Endodermal cell (in vitro differentiated cells): ENCODE results near the gene SIRPD. TPM values are rescaled to one million over a fixed set of nuclear protein-coding genes. Genes with fewer than 3 reads are reported as not detected.

Experiments
- DNase-seq: peaks from one replicate; pipeline ENCODE4 v3.0.0-alpha.2; 2017
- H3K27ac ChIP-seq: 2 replicates; pipeline ENCODE4 v1.5.1; 2013; ENCODE audit warnings: mild to moderate bottlenecking, low read depth, low read length, moderate library complexity
- H3K27me3 ChIP-seq: 2 replicates; pipeline ENCODE4 v1.6.1; 2013; ENCODE audit warnings: mild to moderate bottlenecking, low read length, moderate library complexity; ENCODE audit not compliant: insufficient read depth, control insufficient read depth, poor library complexity, severe bottlenecking
- H3K36me3 ChIP-seq: 2 replicates; pipeline ENCODE4 v1.7.0; 2013; ENCODE audit warnings: mild to moderate bottlenecking, low read length, moderate library complexity; ENCODE audit not compliant: control insufficient read depth, insufficient read depth
- H3K4me1 ChIP-seq: one replicate; pipeline ENCODE4 v1.7.0; 2013; ENCODE audit warnings: low read length; ENCODE audit not compliant: control insufficient read depth, insufficient read depth
- H3K4me3 ChIP-seq: 2 replicates; pipeline ENCODE4 v1.5.1; 2013; ENCODE audit warnings: mild to moderate bottlenecking, low read length, moderate library complexity
- H3K9ac ChIP-seq: 2 replicates; pipeline ENCODE4 v1.6.1; 2013; ENCODE audit warnings: mild to moderate bottlenecking, low read length, moderate library complexity; ENCODE audit not compliant: poor library complexity, severe bottlenecking; ENCODE audit errors: extremely low read depth
- H3K9me3 ChIP-seq: 2 replicates; pipeline ENCODE4 v1.6.1; 2013; ENCODE audit warnings: mild to moderate bottlenecking, low read length, moderate library complexity; ENCODE audit not compliant: control insufficient read depth
- H3K27ac Mint-ChIP-seq: 2 replicates; pipeline ENCODE4 v1.8.0; 2020; ENCODE audit warnings: mixed read lengths
- H3K27me3 Mint-ChIP-seq: 2 replicates; pipeline ENCODE4 v1.8.0; 2021; ENCODE audit warnings: mild to moderate bottlenecking, mixed read lengths; ENCODE audit not compliant: insufficient read depth
- H3K36me3 Mint-ChIP-seq: 2 replicates; pipeline ENCODE4 v1.8.0; 2020; ENCODE audit warnings: low read depth, mixed read lengths
- H3K4me1 Mint-ChIP-seq: 2 replicates; pipeline ENCODE4 v1.8.0; 2020; ENCODE audit warnings: mixed read lengths
- H3K4me3 Mint-ChIP-seq: 2 replicates; pipeline ENCODE4 v1.8.0; 2020; ENCODE audit warnings: mild to moderate bottlenecking, moderate library complexity, mixed read lengths
- H3K9me3 Mint-ChIP-seq: 2 replicates; pipeline ENCODE4 v1.8.0; 2020; ENCODE audit warnings: mild to moderate bottlenecking, mixed read lengths
- CTCF ChIP-seq: fragments of 200-600 bp; sonication (generic); conservative IDR thresholded peaks from 2 replicates; pipeline ENCODE4 v1.5.0; 2021; ENCODE audit warnings: antibody characterized with exemption, mild to moderate bottlenecking
- WGBS, 2 experiments: methylation state at CpG; one replicate each; pipeline versions ENCODE4 v1.1.5 to v1.1.7; 2013; ENCODE audit warnings: missing lambda C conversion rate in 2 of 2, mixed read lengths in 1 of 2; ENCODE audit not compliant: insufficient coverage in 1 of 2, insufficient read length in 1 of 2; 5-methylcytosine and 5-hydroxymethylcytosine counted together
- total RNA-seq, 2 donors: library from RNA; stranded (reverse); fragmentation: NEBNext Ultra II Directional in 1 of 2; extraction: Animal tissue kit (Norgen Biotek cat#: 25700) in 1 of 2; gene quantifications; 2 replicates in 1 of 2; 3 replicates in 1 of 2; pipeline ENCODE4 v1.2.1, GENCODE V29; 2021

SIRPD gene
- total RNA-seq, 2 donors from 2014 or later = not detected

GRCh38 chr20:1508574-1508973, 48.9 kb downstream of the SIRPD start:
- Mint-ChIP-seq H3K27ac (no peak overlapping the region), H3K27me3 (peaks cover 19% of the 10 kb centered on the region), H3K9me3 (no peaks in the 10 kb centered on the region), H3K4me3 (no peak overlapping the region), H3K36me3 (no peaks in the 10 kb centered on the region), H3K4me1 (no peaks in the 10 kb centered on the region)
- no peak for TF ChIP-seq CTCF
- Histone ChIP-seq H3K27me3 (no peaks in the 10 kb centered on the region), H3K4me3 (no peak overlapping the region), H3K9ac (no peak overlapping the region), H3K27ac (no peak overlapping the region), H3K36me3 (no peaks in the 10 kb centered on the region), H3K9me3 (no peaks in the 10 kb centered on the region), H3K4me1 (no peaks in the 10 kb centered on the region)
- no peak for DNase-seq

- no peaks in the 10 kb centered on the region for H3K36me3 ChIP-seq
- Mint-ChIP-seq H3K27me3 (peaks cover 19% of the 10 kb centered on the region), H3K36me3 (no peaks in the 10 kb centered on the region), H3K27ac (no peak overlapping the region), H3K4me1 (no peaks in the 10 kb centered on the region), H3K4me3 (no peak overlapping the region), H3K9me3 (peaks cover 11% of the 10 kb centered on the region)
- peaks cover 11% of the 10 kb centered on the region for H3K9me3 ChIP-seq
- H3K27me3 ChIP-seq = no peaks in the 10 kb centered on the region
- no peak for TF ChIP-seq CTCF
- no peaks in the 10 kb centered on the region for H3K4me1 ChIP-seq
- WGBS, 2 experiments = 69 to 80% methylated on average over 3 of the region's 3 CpGs
- no peak overlapping the region for H3K27ac ChIP-seq
- no peak for DNase-seq
- no peak overlapping the region for H3K9ac ChIP-seq
- H3K4me3 ChIP-seq = no peak overlapping the region
Observed at GRCh38 chr20:1507276-1507675, 50.2 kb downstream of the SIRPD start.

GRCh38 chr20:1505871-1506270, 51.6 kb downstream of the SIRPD start:
- Histone ChIP-seq H3K27me3 (no peaks in the 10 kb centered on the region), H3K27ac (no peak overlapping the region), H3K9me3 (peaks cover 25% of the 10 kb centered on the region), H3K9ac (no peak overlapping the region), H3K4me1 (no peaks in the 10 kb centered on the region), H3K4me3 (no peak overlapping the region), H3K36me3 (no peaks in the 10 kb centered on the region)
- 100% methylated on average over 1 of the region's 1 CpG; no CpG with 5 or more reads in 1 of the 2 experiments for WGBS, 2 experiments
- DNase-seq = no peak
- H3K4me3 Mint-ChIP-seq = no peak overlapping the region
- peaks cover 11% of the 10 kb centered on the region for H3K27me3 Mint-ChIP-seq
- H3K36me3 Mint-ChIP-seq = no peaks in the 10 kb centered on the region
- peaks cover 12% of the 10 kb centered on the region for H3K9me3 Mint-ChIP-seq
- no peak overlapping the region for H3K27ac Mint-ChIP-seq
- peaks cover 3% of the 10 kb centered on the region for H3K4me1 Mint-ChIP-seq
- TF ChIP-seq CTCF = no peak
